ENCODE results near the gene ITSN1.
"Not testable (repeated sequence)": the region's sequence is repeated elsewhere in the genome, so short reads cannot be mapped to it uniquely, and the experiment has no call there.

ITSN1 gene

DNA sequence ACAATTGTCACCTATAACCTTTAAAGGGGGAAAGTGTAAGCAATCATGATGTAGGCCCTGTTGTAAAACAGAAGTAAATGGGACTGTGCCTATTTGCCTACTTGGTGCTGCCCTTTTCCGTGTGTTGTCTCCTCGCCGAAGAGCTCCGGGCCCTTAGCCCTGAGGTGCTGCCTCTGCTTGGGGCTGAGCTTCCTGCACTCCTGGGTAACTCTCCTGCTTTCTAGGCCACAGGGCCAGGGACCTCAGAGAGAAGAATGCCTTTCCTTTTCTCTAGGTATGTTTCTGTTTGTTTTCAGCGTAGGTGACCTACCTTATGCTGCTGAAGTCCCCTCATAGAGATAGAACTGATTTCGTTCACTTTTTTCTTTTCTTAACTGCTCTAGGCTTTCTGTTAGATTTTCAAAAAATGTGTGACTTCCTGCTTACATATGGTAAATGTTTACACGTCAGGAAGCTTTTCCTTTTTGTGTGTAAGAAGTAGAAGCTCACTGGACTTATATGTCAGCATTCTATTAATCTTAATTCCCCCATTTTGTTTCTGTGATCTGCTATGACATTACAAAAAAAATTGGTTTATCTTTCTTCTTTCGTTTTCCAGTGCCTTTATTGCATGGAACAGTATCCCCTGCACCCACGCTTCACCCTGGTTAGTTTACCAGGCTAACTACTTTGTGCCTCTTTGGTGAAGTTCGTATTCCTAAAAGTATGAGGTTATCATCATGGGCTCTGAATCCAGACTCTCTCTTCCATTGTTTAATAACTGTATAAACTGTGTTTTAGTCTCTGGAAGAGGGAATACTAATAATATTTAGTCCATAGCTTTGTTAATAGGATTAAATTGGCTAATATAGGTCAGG is 61.7 kb downstream of the ITSN1 start:
- ChIA-PET POLR2A (ENCODE audit: low non-redundant PET) (interaction anchor here (0.7 kb wide), 1 partner anchor 13 kb away, joined by 7 read pairs; no protein-coding TSS in a partner anchor), CTCF (interaction anchor here (0.6 kb wide), 2 partner anchors 12 to 131 kb away, joined by 3 read pairs; no protein-coding TSS in a partner anchor)
- TF ChIP-seq, protein P1, sequence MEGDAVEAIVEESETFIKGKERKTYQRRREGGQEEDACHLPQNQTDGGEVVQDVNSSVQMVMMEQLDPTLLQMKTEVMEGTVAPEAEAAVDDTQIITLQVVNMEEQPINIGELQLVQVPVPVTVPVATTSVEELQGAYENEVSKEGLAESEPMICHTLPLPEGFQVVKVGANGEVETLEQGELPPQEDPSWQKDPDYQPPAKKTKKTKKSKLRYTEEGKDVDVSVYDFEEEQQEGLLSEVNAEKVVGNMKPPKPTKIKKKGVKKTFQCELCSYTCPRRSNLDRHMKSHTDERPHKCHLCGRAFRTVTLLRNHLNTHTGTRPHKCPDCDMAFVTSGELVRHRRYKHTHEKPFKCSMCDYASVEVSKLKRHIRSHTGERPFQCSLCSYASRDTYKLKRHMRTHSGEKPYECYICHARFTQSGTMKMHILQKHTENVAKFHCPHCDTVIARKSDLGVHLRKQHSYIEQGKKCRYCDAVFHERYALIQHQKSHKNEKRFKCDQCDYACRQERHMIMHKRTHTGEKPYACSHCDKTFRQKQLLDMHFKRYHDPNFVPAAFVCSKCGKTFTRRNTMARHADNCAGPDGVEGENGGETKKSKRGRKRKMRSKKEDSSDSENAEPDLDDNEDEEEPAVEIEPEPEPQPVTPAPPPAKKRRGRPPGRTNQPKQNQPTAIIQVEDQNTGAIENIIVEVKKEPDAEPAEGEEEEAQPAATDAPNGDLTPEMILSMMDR (conservative IDR thresholded peaks at IDR 0.05; ENCODE audit: low read depth) = no peak
- H3K27ac ChIP-seq = no peak overlapping the region
- DNase-seq (ENCODE audit: low spot score) = no peak

DNA sequence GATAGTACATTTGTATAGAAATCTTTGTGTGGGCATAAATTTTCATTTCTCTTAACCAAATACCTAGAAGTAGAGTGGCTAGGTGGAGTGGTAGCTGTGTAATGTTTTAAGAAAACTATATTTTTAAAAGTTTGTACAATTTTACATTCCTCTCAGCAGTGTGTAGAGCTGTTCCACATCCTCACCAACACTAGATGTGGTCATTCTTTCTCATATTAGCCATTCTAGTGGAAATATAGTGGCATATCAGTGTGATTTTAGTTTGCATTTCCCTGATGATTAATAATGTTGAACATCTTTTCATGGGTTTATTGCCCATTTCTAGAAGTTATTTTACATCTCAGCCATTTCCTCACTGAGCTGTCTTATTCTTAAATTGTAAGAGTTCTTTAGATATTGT is 65.5 kb downstream of the ITSN1 start:
- CTCF ChIA-PET = no interaction called here
- TF ChIP-seq, protein P1 (conservative IDR thresholded peaks at IDR 0.05; ENCODE audit: low read depth) = no peak
- DNase-seq (ENCODE audit: low spot score) = no peak
- POLR2A ChIA-PET (ENCODE audit: low non-redundant PET) = no interaction called here
- no peak overlapping the region for H3K27ac ChIP-seq

GRCh38 chr21:33708874-33709273 is 66.6 kb downstream of the ITSN1 start:
- DNase-seq (ENCODE audit: low spot score) = no peak
- H3K27ac ChIP-seq = no peak overlapping the region
- TF ChIP-seq, protein P1 (conservative IDR thresholded peaks at IDR 0.05; ENCODE audit: low read depth) = no peak
- ChIA-PET POLR2A (ENCODE audit: low non-redundant PET) (no interaction called here), CTCF (no interaction called here)

DNA sequence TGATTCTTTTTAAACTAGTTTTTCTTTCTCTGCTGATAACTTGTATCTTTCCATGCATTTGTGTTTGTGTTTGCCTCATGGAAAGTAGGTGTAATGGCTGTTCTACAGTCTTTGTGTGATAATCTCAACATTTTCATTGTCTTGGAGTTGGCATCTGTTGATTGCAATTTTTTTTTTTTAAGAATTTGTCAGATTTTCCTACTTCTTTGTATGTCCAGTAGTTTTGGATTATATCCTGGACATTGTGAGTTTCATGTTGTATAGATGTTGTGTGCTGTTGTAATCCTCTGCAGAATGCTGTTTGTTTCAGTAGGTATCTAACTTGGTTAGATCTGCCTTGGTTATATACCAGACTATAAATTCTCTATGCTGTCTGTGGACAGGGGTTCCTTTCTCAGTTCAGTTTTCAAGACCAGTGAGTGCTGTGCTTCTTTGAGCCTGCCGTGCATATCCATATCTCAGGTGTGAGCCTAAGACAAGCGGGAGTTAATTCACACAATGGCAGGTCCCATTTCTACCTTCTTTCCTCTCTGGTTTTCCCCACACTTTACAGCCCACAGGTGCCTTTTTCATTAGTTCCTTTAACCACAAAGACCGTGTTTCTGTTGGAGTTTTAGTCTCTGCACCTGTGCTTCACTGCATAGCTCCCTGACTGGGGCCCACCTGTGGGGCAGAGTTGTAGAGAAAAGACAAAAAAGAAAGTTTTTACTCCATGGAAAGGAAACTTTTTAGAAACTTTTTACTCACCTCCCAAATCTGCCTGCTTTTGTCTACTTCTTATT is 69.9 kb downstream of the ITSN1 start:
- H3K27ac ChIP-seq = no peak overlapping the region
- TF ChIP-seq, protein P1 (conservative IDR thresholded peaks at IDR 0.05; ENCODE audit: low read depth) = no peak
- ChIA-PET POLR2A (ENCODE audit: low non-redundant PET) (no interaction called here), CTCF (interaction anchor here (0.6 kb wide), 1 partner anchor 45 kb away, joined by 3 read pairs; no protein-coding TSS in a partner anchor)
- DNase-seq (ENCODE audit: low spot score) = no peak

- ChIA-PET POLR2A (ENCODE audit: low non-redundant PET) (no interaction called here), CTCF (interaction anchor here (0.7 kb wide), 1 partner anchor 524 kb away, joined by 3 read pairs; no protein-coding TSS in a partner anchor)
- no peak overlapping the region for H3K27ac ChIP-seq
- TF ChIP-seq, protein P1 (conservative IDR thresholded peaks at IDR 0.05; ENCODE audit: low read depth) = no peak
- DNase-seq (ENCODE audit: low spot score) = no peak
Observed at GRCh38 chr21:33721081-33721480, 78.8 kb downstream of the ITSN1 start.

GRCh38 chr21:33729139-33729538 is 86.8 kb downstream of the ITSN1 start:
- DNase-seq (ENCODE audit: low spot score); H3K27ac ChIP-seq; POLR2A ChIA-PET (ENCODE audit: low non-redundant PET): not testable (repeated sequence)
- CTCF ChIA-PET = interaction anchor here (0.8 kb wide), 1 partner anchor 124 kb away, joined by 3 read pairs; no protein-coding TSS in a partner anchor

Measured in RWPE1 (cell line).